ENCODE measurements around the gene SLC26A4. TPM values are rescaled to one million over a fixed set of nuclear protein-coding genes. Genes with fewer than 3 reads are reported as not detected.

The SLC26A4 gene
- total and polyA plus RNA-seq, 9 of the 15 experiments (the other 6 are each of a cell fraction or from before 2014, with no cell fraction given), result 0.09 to 1.2 (median 0.33) TPM

- Histone ChIP-seq H3K9me3 (replicated peaks; ENCODE audit: control insufficient read depth, insufficient read depth, low read depth, low read length) (no peaks in the 10 kb centered on the region), H3K27me3 (ENCODE audit: control insufficient read depth in 2 of 2, insufficient read depth in 2 of 2, low read length in 2 of 2) (peaks cover 5 to 9% of the 10 kb centered on the region in 2 experiments; a peak in 3 of 5 replicates), H3K36me3 (ENCODE audit: control insufficient read depth, insufficient read depth, low read length) (no peaks in the 10 kb centered on the region), H3K4me1 (replicated peaks in 1 of 2; ENCODE audit: control insufficient read depth in 2 of 2, insufficient read depth in 2 of 2, low read length in 2 of 2) (no peaks in the 10 kb centered on the region), H2AFZ (ENCODE audit: low read depth, low read length) (no peak overlapping the region), H3K79me2 (ENCODE audit: control insufficient read depth, insufficient read depth, low read length) (no peaks in the 10 kb centered on the region), H3K9ac (ENCODE audit: insufficient read depth in 1 of 2, low read depth in 2 of 2, low read length in 2 of 2) (no peak overlapping the region), H3K27ac (ENCODE audit: extremely low read depth, low read depth, low read length) (no peak overlapping the region), H3K4me3 (no peak overlapping the region), H3K9me1 (ENCODE audit: control insufficient read depth, insufficient read depth, low read length) (no peaks in the 10 kb centered on the region), H4K20me1 (replicated peaks; ENCODE audit: control insufficient read depth, insufficient read depth, low read length) (no peaks in the 10 kb centered on the region), H3K4me2 (ENCODE audit: insufficient read depth, low read length) (no peak overlapping the region)
- FAIRE-seq (no peak), DNase-seq (ENCODE audit: extremely low read depth in 1 of 4, low spot score in 3 of 4) (no peak), ATAC-seq (no peak)
- peak; percentile 25; the same call in 1 of the 2 replicates for TF ChIP-seq C11orf30 (IDR thresholded peaks at IDR 0.05; ENCODE audit: low read depth)
- TF ChIP-seq ETV1 (tag; conservative IDR thresholded peaks at IDR 0.05; ENCODE audit: low read depth), result no peak
- CTCF ChIA-PET (ENCODE audit: low intra/inter-chr PET ratio), result no interaction called here
- BruUV-seq (replicated peaks), result no TSS peak
- intact Hi-C loops (cut with micrococcal nuclease), result no loop called here
- in situ Hi-C loops (cut with MboI), result no loop called here
- POLR2A ChIA-PET, result interaction anchor here (1.4 kb wide), 1 partner anchor 9 kb away, joined by 3 read pairs; no protein-coding TSS in a partner anchor
These were observed 42.6 kb downstream of the SLC26A4 start for GRCh38 chr7:107703219-107703618.

DNA sequence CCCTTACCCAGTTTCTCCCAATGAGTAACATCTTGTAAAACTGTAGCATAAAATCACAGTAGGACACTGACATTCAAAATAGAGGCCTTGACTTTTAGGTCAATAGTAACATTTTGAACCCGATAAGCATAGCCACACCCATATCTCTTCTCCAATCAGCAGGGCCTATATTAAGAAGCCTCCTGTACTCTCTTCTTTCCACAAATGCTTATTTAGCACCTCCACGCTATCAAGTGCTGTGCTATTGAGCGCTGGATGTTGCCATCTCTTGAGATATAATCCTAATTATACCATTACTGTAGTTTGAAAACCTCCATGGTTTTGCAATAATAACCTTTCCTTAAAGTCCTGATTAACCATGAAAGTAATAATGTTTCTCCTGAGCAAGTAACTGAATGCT lies 43.2 kb downstream of the SLC26A4 start:
- Histone ChIP-seq H3K36me3 (ENCODE audit: control insufficient read depth, insufficient read depth, low read length) (no peaks in the 10 kb centered on the region), H3K27me3 (ENCODE audit: control insufficient read depth in 2 of 2, insufficient read depth in 2 of 2, low read length in 2 of 2) (peaks cover 4 to 9% of the 10 kb centered on the region in 2 experiments; a peak in 3 of 5 replicates), H3K9me1 (ENCODE audit: control insufficient read depth, insufficient read depth, low read length) (no peaks in the 10 kb centered on the region), H3K4me3 (no peak overlapping the region), H3K27ac (ENCODE audit: extremely low read depth, low read depth, low read length) (no peak overlapping the region), H3K9ac (ENCODE audit: insufficient read depth in 1 of 2, low read depth in 2 of 2, low read length in 2 of 2) (no peak overlapping the region), H3K4me1 (replicated peaks in 1 of 2; ENCODE audit: control insufficient read depth in 2 of 2, insufficient read depth in 2 of 2, low read length in 2 of 2) (no peaks in the 10 kb centered on the region), H3K9me3 (replicated peaks; ENCODE audit: control insufficient read depth, insufficient read depth, low read depth, low read length) (no peaks in the 10 kb centered on the region), H4K20me1 (replicated peaks; ENCODE audit: control insufficient read depth, insufficient read depth, low read length) (no peaks in the 10 kb centered on the region), H2AFZ (ENCODE audit: low read depth, low read length) (no peak overlapping the region), H3K4me2 (ENCODE audit: insufficient read depth, low read length) (no peak overlapping the region), H3K79me2 (ENCODE audit: control insufficient read depth, insufficient read depth, low read length) (no peaks in the 10 kb centered on the region)
- ATAC-seq (no peak), DNase-seq (ENCODE audit: extremely low read depth in 1 of 4, low spot score in 3 of 4) (no peak), FAIRE-seq (no peak)
- POLR2A ChIA-PET, result no interaction called here
- in situ Hi-C loops (cut with MboI) (no loop called here), intact Hi-C loops (cut with micrococcal nuclease) (no loop called here)
- BruUV-seq (replicated peaks), result no TSS peak
- WGBS (ENCODE audit: insufficient coverage, low coverage, missing lambda C conversion rate), result 28% methylated on average over 3 of the region's 3 CpGs
- CTCF ChIA-PET (ENCODE audit: low intra/inter-chr PET ratio), result no interaction called here
- TF ChIP-seq HNRNPLL (IDR thresholded peaks at IDR 0.05; ENCODE audit: low read depth, low read length, poor library complexity, severe bottlenecking) (no peak), ZBTB11 (CRISPR knock-in tag; IDR thresholded peaks at IDR 0.05) (no peak), GMEB1 (CRISPR knock-in tag; IDR thresholded peaks at IDR 0.05) (no peak), OTX1 (CRISPR knock-in tag; IDR thresholded peaks at IDR 0.05) (no peak), ELK3 (CRISPR knock-in tag; IDR thresholded peaks at IDR 0.05) (no peak), ELF2 (CRISPR knock-in tag; IDR thresholded peaks at IDR 0.05) (no peak)
